Heart left ventricle (tissue), 16 donors: ENCODE measurements around the gene LY6G5C. TPM values are rescaled to one million over a fixed set of nuclear protein-coding genes. Genes with fewer than 3 reads are reported as not detected.

Source experiments
- ATAC-seq, 4 donors: fragments of 200-7000 bp; cut with Tn5 transposase; one replicate each; pipeline ENCODE4 v1.9.1; 2020 to 2022; ENCODE audit warnings: moderate library complexity in 4 of 4, mild to moderate bottlenecking in 3 of 4, moderate number of reproducible peaks in 1 of 4
- DNase-seq, 5 donors: peaks; one replicate each; pipeline ENCODE4 v3.0.0-alpha.2; 2020
- H3K27ac ChIP-seq, 12 donors: fragments of 200-600 bp; sonication (generic) in 4 of 12; one replicate each; pipeline versions ENCODE4 v1.5.0 to v1.8.0; 2016 to 2022; ENCODE audit warnings: mild to moderate bottlenecking in 2 of 12
- H3K27me3 ChIP-seq, 9 donors: fragments of 200-600 bp; sonication (generic) in 2 of 9; one replicate each; pipeline versions ENCODE4 v1.5.1 to v1.8.0; 2016 to 2022; ENCODE audit warnings: mild to moderate bottlenecking in 3 of 9
- H3K36me3 ChIP-seq, 9 donors: fragments of 200-600 bp; sonication (generic) in 2 of 9; one replicate each; pipeline versions ENCODE4 v1.5.0 to v1.8.0; 2018 to 2022; ENCODE audit warnings: mild to moderate bottlenecking in 2 of 9
- H3K4me1 ChIP-seq, 12 donors: fragments of 200-600 bp; sonication (generic) in 4 of 12; one replicate each; pipeline versions ENCODE4 v1.5.0 to v1.8.0; 2016 to 2022; ENCODE audit warnings: mild to moderate bottlenecking in 3 of 12
- H3K4me3 ChIP-seq, 12 donors: fragments of 200-600 bp; sonication (generic) in 4 of 12; one replicate each; pipeline versions ENCODE4 v1.5.0 to v1.8.0; 2017 to 2022; ENCODE audit warnings: mild to moderate bottlenecking in 9 of 12, moderate library complexity in 4 of 12
- H3K9me3 ChIP-seq, 12 donors: fragments of 200-600 bp; sonication (generic) in 4 of 12; one replicate each; pipeline versions ENCODE4 v1.5.0 to v1.8.0; 2016 to 2022; ENCODE audit warnings: mild to moderate bottlenecking in 1 of 12
- POLR2A ChIP-seq, 2 donors: fragments of 450-650 bp; IDR thresholded peaks; one replicate each; pipeline ENCODE4 v1.6.1; 2017; ENCODE audit warnings: antibody characterized with exemption in 2 of 2, mild to moderate bottlenecking in 2 of 2, moderate library complexity in 2 of 2
- WGBS, 4 donors: extraction: QIAGEN DNeasy Blood & Tissue Kit in 2 of 4; methylation state at CpG; one replicate each; pipeline versions ENCODE4 v1.1.5 to v1.1.7; 2013 to 2018; 5-methylcytosine and 5-hydroxymethylcytosine counted together
- intact Hi-C, 10 donors: fragments of 100-400 bp; cut with DNase I; formaldehyde crosslinking; loops; one replicate each; pipeline versions ENCODE4 v1.11.1 to v1.14.2; 2022
- polyA plus RNA-seq, 2 donors: library from polyadenylated mRNA; stranded (reverse); fragments of 200-250 nt; gene quantifications; one replicate each; pipeline ENCODE4 v1.2.3, GENCODE V29; 2013
- total RNA-seq, 9 donors: library from RNA; depleted of rRNA in 2 of 9; stranded (reverse); fragments of >200 nt in 2 of 9; fragmentation: NEBNext Ultra II Directional in 3 of 9; extraction: Animal tissue kit (Norgen Biotek cat#: 25700) in 3 of 9; gene quantifications; one replicate each; pipeline versions ENCODE4 v1.1.0 to v1.2.4, GENCODE V29; 2016 to 2023
- TF ChIP-seq, protein P1 (sequence below), 12 donors: fragments of 200-600 bp; sonication (generic) in 4 of 12; IDR thresholded peaks; one replicate each; pipeline versions ENCODE4 v1.5.0 to v1.8.0; 2018 to 2022; ENCODE audit warnings: antibody characterized with exemption in 12 of 12, mild to moderate bottlenecking in 5 of 12
- donor health status: ischemic (EF 13 %, LVEDD 7.1; RV severe dilation, severe dysfunction).
- donor health status: healthy with polysubstance abuse.
- donor health status: DM: no; HTN: yes; CAD: no.
- donor health status: DM: no; HTN: no; CAD: no.
- donor health status: ischemic (EF 25% LVEDD 6.9; RV normal size, moderate dysfunction).
- donor health status: ischemic (EF 25% LVEDD 5.7; RV mildly dilated, moderate dysfunction).
- donor health status: healthy.
- donor health status: DM: yes; HTN: yes; CAD: no.
- donor health status: ischemic (EF 35%, LVEDD 5.7; RV mildly dilated, moderate dysfunction).
- donor health status: nonischemic (EF 11% LVEDD 7.7; RV severe dilation, severe dysfunction).
- donor health status: DM: yes; HTN: yes; CAD: no.
- donor health status: PGD.
- donor health status: ischemic (EF 29% LVEDD 5.4; RV normal size, mild dysfunction).
- donor health status: nonischemic (EF 23%, LVEDD 6.1; RV moderate dilation, normal function).

Gene LY6G5C
- total and polyA plus RNA-seq, 11 donors, result 1.3 to 3.1 (median 2.2) TPM

GRCh38 chr6:31630177-31630934 lies 50.5 kb downstream of the LY6G5C start:
- DNase-seq, result no peak
- peaks cover 7 to 100% (median 100%) of the 10 kb centered on the region in 9 donors for H3K36me3 ChIP-seq
- WGBS, 4 donors, result 90 to 93% (median 92%) methylated on average over 25 of the region's 25 CpGs

DNA sequence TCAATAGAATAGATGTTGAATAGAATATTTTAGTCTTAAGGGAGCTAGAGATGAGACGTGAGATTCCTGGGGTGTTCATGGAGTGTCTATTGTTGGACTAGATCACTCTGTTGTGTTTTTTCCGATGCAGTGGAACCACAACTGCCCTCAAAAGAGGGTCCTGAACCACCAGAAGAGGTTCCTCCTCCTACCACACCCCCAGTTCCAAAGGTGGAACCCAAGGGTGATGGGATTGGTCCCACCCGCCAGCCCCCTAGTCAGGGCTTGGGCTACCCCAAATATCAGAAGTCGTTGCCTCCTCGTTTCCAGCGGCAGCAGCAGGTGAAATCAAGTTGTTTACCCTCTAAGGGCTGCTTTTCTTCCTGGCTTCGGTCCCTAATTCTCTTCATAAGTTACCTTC lies 51.9 kb downstream of the LY6G5C start:
- Histone ChIP-seq H3K4me3 (no peak overlapping the region), H3K36me3 (peaks cover 8 to 100% (median 100%) of the 10 kb centered on the region in 9 donors), H3K4me1 (peaks cover 0 to 4% (median 0%) of the 10 kb centered on the region in 12 donors), H3K9me3 (no peaks in the 10 kb centered on the region), H3K27ac (no peak overlapping the region), H3K27me3 (no peaks in the 10 kb centered on the region)
- intact Hi-C loops, result no loop called here
- TF ChIP-seq, protein P1, sequence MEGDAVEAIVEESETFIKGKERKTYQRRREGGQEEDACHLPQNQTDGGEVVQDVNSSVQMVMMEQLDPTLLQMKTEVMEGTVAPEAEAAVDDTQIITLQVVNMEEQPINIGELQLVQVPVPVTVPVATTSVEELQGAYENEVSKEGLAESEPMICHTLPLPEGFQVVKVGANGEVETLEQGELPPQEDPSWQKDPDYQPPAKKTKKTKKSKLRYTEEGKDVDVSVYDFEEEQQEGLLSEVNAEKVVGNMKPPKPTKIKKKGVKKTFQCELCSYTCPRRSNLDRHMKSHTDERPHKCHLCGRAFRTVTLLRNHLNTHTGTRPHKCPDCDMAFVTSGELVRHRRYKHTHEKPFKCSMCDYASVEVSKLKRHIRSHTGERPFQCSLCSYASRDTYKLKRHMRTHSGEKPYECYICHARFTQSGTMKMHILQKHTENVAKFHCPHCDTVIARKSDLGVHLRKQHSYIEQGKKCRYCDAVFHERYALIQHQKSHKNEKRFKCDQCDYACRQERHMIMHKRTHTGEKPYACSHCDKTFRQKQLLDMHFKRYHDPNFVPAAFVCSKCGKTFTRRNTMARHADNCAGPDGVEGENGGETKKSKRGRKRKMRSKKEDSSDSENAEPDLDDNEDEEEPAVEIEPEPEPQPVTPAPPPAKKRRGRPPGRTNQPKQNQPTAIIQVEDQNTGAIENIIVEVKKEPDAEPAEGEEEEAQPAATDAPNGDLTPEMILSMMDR (IDR thresholded peaks at IDR 0.05), result no peak
- TF ChIP-seq POLR2A (IDR thresholded peaks at IDR 0.05), result no peak
- ATAC-seq, result no peak
- 86 to 91% (median 89%) methylated on average over 7 of the region's 7 CpGs for WGBS, 4 donors
- no peak for DNase-seq

More at GRCh38 chr6:31630177-31630934, 50.5 kb downstream of the LY6G5C start:
- no peak overlapping the region for H3K27ac ChIP-seq
- H3K4me3 ChIP-seq, result no peak overlapping the region
- no peak for ATAC-seq
- H3K27me3 ChIP-seq, result no peaks in the 10 kb centered on the region
- H3K9me3 ChIP-seq, result no peaks in the 10 kb centered on the region
- H3K4me1 ChIP-seq, result peaks cover 0 to 4% (median 0%) of the 10 kb centered on the region in 12 donors
- TF ChIP-seq, protein P1 (IDR thresholded peaks at IDR 0.05), result no peak
- intact Hi-C loops, result no loop called here

DNA sequence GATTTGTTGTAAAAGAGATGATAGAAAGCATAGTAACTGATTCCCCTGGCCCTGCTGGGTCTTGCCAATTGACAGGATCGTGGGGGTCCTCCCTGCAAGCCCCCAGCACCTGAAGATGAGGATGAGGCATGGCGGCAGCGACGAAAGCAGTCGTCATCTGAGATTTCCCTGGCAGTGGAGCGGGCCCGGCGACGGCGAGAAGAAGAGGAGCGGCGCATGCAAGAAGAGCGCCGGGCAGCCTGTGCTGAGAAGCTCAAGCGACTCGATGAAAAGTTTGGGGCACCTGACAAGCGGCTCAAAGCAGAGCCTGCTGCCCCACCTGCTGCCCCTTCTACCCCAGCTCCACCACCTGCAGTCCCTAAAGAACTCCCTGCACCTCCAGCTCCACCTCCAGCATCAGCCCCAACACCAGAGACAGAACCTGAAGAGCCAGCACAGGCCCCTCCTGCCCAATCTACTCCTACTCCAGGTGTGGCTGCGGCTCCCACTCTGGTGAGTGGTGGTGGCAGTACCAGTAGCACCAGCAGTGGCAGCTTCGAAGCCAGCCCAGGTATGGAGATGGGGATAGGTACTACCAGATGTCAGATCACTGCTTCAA lies 53.1 kb downstream of the LY6G5C start:
- no peaks in the 10 kb centered on the region for H3K9me3 ChIP-seq
- DNase-seq (no peak), ATAC-seq (no peak)
- H3K27ac ChIP-seq, result no peak overlapping the region
- peaks cover 8 to 100% (median 98%) of the 10 kb centered on the region in 9 donors for H3K36me3 ChIP-seq
- peaks cover 0 to 4% (median 0%) of the 10 kb centered on the region in 12 donors for H3K4me1 ChIP-seq
- no peak for TF ChIP-seq POLR2A (IDR thresholded peaks at IDR 0.05)
- TF ChIP-seq, protein P1 (IDR thresholded peaks at IDR 0.05), result no peak
- no peak overlapping the region for H3K4me3 ChIP-seq
- WGBS, 4 donors, result 95 to 97% (median 96%) methylated on average over 19 of the region's 19 CpGs
- no peaks in the 10 kb centered on the region for H3K27me3 ChIP-seq
- intact Hi-C loops, result loop anchor here in 1 of 10 donors (2.0 kb wide), 1 partner anchor 15 kb away; no protein-coding TSS in a partner anchor

DNA sequence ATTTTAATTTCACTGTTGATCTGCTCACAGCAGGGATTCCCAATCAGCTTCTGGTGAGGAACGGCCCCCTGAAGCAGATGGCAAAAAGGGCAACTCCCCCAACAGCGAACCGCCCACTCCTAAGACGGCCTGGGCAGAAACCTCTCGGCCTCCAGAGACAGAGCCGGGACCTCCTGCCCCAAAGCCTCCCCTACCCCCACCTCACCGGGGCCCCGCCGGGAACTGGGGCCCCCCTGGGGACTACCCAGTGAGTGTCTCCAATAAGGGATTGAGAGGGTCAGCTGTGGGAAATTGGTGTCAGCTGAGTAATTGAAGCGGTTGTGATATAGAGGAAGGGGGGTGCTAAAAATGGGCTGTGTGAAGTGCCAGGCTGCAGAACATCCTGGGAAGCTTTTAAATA lies 53.9 kb downstream of the LY6G5C start:
- no peak for DNase-seq
- Histone ChIP-seq H3K9me3 (no peaks in the 10 kb centered on the region), H3K4me3 (no peak overlapping the region), H3K4me1 (peaks cover 0 to 12% (median 8%) of the 10 kb centered on the region in 12 donors), H3K27me3 (no peaks in the 10 kb centered on the region), H3K36me3 (peaks cover 8 to 97% (median 94%) of the 10 kb centered on the region in 9 donors), H3K27ac (no peak overlapping the region)
- no peak for ATAC-seq
- 83 to 90% (median 86%) methylated on average over 10 of the region's 10 CpGs for WGBS, 4 donors
- no peak for TF ChIP-seq POLR2A (IDR thresholded peaks at IDR 0.05)
- TF ChIP-seq, protein P1 (IDR thresholded peaks at IDR 0.05), result no peak
- intact Hi-C loops, result loop anchor here in 1 of 10 donors (2.0 kb wide), 1 partner anchor 16 kb away; no protein-coding TSS in a partner anchor
